ENCODE data around the gene RELL2.

The RELL2 gene

GRCh38 chr5:141681295-141681694 is 44.5 kb downstream of the RELL2 start:
- no peak for DNase-seq

- DNase-seq: peak; percentile 93
Observed at GRCh38 chr5:141681695-141682641, 45.2 kb downstream of the RELL2 start, which contains the start of gene ARAP3. TSS of gene ARAP3 (minus strand) at chr5:141682230. CDS start at chr5:141680486, 1,744 bp downstream.

- peak; percentile 13 for DNase-seq
Observed at GRCh38 chr5:141683596-141684141, 46.9 kb downstream of the RELL2 start.

GRCh38 chr5:141685591-141685990 is 48.8 kb downstream of the RELL2 start:
- DNase-seq: no peak

- DNase-seq: no peak
Observed at GRCh38 chr5:141686648-141687416, 50.0 kb downstream of the RELL2 start.

Data from OCI-M1 (cell line).